A673 (cell line): ENCODE results near the gene NOVA1. TPM values are rescaled to one million over a fixed set of nuclear protein-coding genes. Genes with fewer than 3 reads are reported as not detected.

ENCODE experiments used
- BruUV-seq: library from RNA; stranded (reverse); fragments of 400-500 nt; replicated peaks from 2 replicates; lab custom pipeline; 2021; lab: Mats Ljungman, UMichigan
- CTCF ChIA-PET: fragments of 300-600 bp; sonication (Branson Sonifier 250); formaldehyde crosslinking; loops from one replicate; lab custom pipeline; 2022; ENCODE audit warnings: antibody characterized with exemption; lab: Charles Lee
- POLR2A ChIA-PET: fragments of 300-600 bp; sonication (Branson Sonifier 250); formaldehyde crosslinking; loops from one replicate; lab custom pipeline; 2022; ENCODE audit warnings: antibody characterized with exemption; ENCODE audit not compliant: low non-redundant PET; lab: Charles Lee
- DNase-seq: peaks from one replicate; pipeline ENCODE4 v3.0.0-alpha.2; 2015; ENCODE audit warnings: low spot score
- H3K27ac ChIP-seq: fragments of 200-600 bp; sonication (generic); 2 replicates; pipeline ENCODE4 v1.5.1; 2016; ENCODE audit warnings: mixed run types, low read depth, mild to moderate bottlenecking, mixed read lengths, antibody characterized with exemption, low read length; ENCODE audit not compliant: poor library complexity, severe bottlenecking
- H3K27me3 ChIP-seq: fragments of 200-600 bp; sonication (generic); replicated peaks from 2 replicates; pipeline ENCODE4 v1.6.1; 2017; ENCODE audit warnings: mixed run types, low read depth, mild to moderate bottlenecking, mixed read lengths, antibody characterized with exemption, low read length; ENCODE audit not compliant: insufficient read depth, poor library complexity
- H3K36me3 ChIP-seq: fragments of 200-600 bp; sonication (generic); 2 replicates; pipeline ENCODE4 v1.6.1; 2016; ENCODE audit warnings: mixed run types, mild to moderate bottlenecking, mixed read lengths, antibody characterized with exemption, low read length; ENCODE audit not compliant: insufficient read depth, poor library complexity, severe bottlenecking
- H3K4me1 ChIP-seq: fragments of 200-600 bp; sonication (generic); 2 replicates; pipeline ENCODE4 v1.6.1; 2017; ENCODE audit warnings: mixed run types, mild to moderate bottlenecking, mixed read lengths, antibody characterized with exemption, low read length; ENCODE audit not compliant: insufficient read depth, poor library complexity, severe bottlenecking
- H3K4me3 ChIP-seq: fragments of 200-600 bp; sonication (generic); 2 replicates; pipeline ENCODE4 v1.5.1; 2016; ENCODE audit warnings: low read depth, mixed run types, mild to moderate bottlenecking, mixed read lengths, low read length; ENCODE audit not compliant: poor library complexity, severe bottlenecking
- H3K9me3 ChIP-seq: fragments of 200-600 bp; sonication (generic); 2 replicates; pipeline ENCODE4 v1.6.1; 2016; ENCODE audit warnings: mixed run types, low read depth, mild to moderate bottlenecking, mixed read lengths, antibody characterized with exemption, low read length; ENCODE audit not compliant: poor library complexity, severe bottlenecking
- CTCF ChIP-seq: fragments of 300-800, 200-600 bp; sonication (generic); conservative IDR thresholded peaks from 2 replicates; pipeline ENCODE4 v1.5.1; 2017; ENCODE audit warnings: low read depth, mild to moderate bottlenecking, antibody characterized with exemption, low read length, moderate library complexity, mixed read lengths
- EZH2 ChIP-seq: fragments of 200-600 bp; sonication (generic); IDR thresholded peaks from 2 replicates; pipeline ENCODE4 v1.6.1; 2017; ENCODE audit warnings: borderline replicate concordance, low read depth, mild to moderate bottlenecking, mixed read lengths, antibody characterized with exemption, low read length; ENCODE audit not compliant: poor library complexity, severe bottlenecking
- intact Hi-C: fragments of 100-400 bp; cut with micrococcal nuclease; formaldehyde crosslinking; loops from one replicate; pipeline ENCODE4 v1.10.0; 2022; ENCODE audit not compliant: unreplicated experiment
- total RNA-seq: library from RNA; stranded (reverse); gene quantifications from 2 replicates; pipeline ENCODE4 v1.2.3, GENCODE V29; 2021

The NOVA1 gene
- total RNA-seq, 1 experiment from 2014 or later = 13.4 TPM

DNA sequence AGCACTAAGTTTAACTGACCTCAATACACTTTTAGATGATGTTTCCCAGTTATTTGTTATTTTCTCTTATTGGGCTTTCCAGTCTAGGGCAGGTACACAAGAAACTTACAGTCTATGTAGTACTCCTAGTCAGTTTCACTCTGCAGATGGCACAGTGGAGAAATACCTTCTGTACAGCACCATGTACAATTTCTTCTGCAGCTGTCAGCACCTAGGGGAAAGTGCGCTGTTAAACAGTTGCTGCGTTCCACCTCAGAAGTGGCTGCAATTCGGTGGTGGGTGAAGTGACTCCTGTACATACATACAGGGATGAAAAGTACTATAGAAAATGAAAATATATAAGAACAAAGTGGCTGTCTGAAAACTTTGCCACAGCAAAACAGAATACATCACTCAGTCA lies 48.3 kb downstream of the NOVA1 start:
- POLR2A ChIA-PET = no interaction called here
- no TSS peak for BruUV-seq
- no peaks in the 10 kb centered on the region for H3K9me3 ChIP-seq
- no peak overlapping the region for H3K4me3 ChIP-seq
- CTCF ChIA-PET = no interaction called here
- no peak overlapping the region for H3K27ac ChIP-seq
- DNase-seq = no peak
- H3K36me3 ChIP-seq = no peaks in the 10 kb centered on the region
- intact Hi-C loops = no loop called here
- H3K27me3 ChIP-seq = no peaks in the 10 kb centered on the region
- TF ChIP-seq CTCF = no peak
- no peak for TF ChIP-seq EZH2
- no peaks in the 10 kb centered on the region for H3K4me1 ChIP-seq

GRCh38 chr14:26548406-26548805 lies 49.4 kb downstream of the NOVA1 start:
- no TSS peak for BruUV-seq
- Histone ChIP-seq H3K9me3 (no peaks in the 10 kb centered on the region), H3K4me3 (no peak overlapping the region), H3K27me3 (no peaks in the 10 kb centered on the region), H3K27ac (no peak overlapping the region), H3K36me3 (no peaks in the 10 kb centered on the region), H3K4me1 (no peaks in the 10 kb centered on the region)
- POLR2A ChIA-PET = no interaction called here
- CTCF ChIA-PET = no interaction called here
- TF ChIP-seq EZH2 (no peak), CTCF (no peak)
- intact Hi-C loops = no loop called here
- no peak for DNase-seq

DNA sequence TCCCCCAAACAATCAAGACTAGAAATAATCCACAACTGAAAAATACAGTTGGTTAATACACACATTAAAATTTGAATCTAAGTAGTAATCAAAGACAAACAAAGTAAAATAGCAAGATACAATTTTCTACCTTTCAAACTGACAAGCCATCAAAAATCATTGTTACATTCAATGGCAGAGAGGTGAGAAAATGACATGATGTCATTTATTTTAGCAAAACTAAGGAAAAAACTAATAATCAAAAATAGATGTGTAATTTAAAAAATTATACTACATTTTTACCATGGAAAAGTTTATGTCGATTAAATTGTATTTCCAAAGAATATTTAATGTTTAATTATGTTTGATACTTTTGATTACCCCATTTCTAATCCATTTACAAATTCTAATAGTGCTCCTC lies 59.7 kb downstream of the NOVA1 start:
- no TSS peak for BruUV-seq
- Histone ChIP-seq H3K36me3 (no peaks in the 10 kb centered on the region), H3K4me3 (no peak overlapping the region), H3K27me3 (no peaks in the 10 kb centered on the region), H3K9me3 (no peaks in the 10 kb centered on the region), H3K27ac (no peak overlapping the region), H3K4me1 (no peaks in the 10 kb centered on the region)
- ChIA-PET POLR2A (no interaction called here), CTCF (no interaction called here)
- intact Hi-C loops = no loop called here
- no peak for DNase-seq
- TF ChIP-seq CTCF = no peak
- TF ChIP-seq EZH2 = no peak
